ENCODE data around the gene BMPER.
A peak's percentile ranks its signal among the peaks of the same experiment; 100 is the strongest.

The BMPER gene

GRCh38 chr7:33892945-33893344 is 12.4 kb upstream of the BMPER start:
- no peak for DNase-seq

- no peak for DNase-seq
Measured at GRCh38 chr7:33893377-33893776, 12.0 kb upstream of the BMPER start.

- DNase-seq: peak; percentile 50 to 53
Measured at GRCh38 chr7:33895025-33895804, 10.1 kb upstream of the BMPER start.

GRCh38 chr7:33900501-33900900 is 4.8 kb upstream of the BMPER start:
- DNase-seq: no peak

GRCh38 chr7:33901199-33901598 is 4.1 kb upstream of the BMPER start:
- no peak for DNase-seq

GRCh38 chr7:33901847-33902246 is 3.5 kb upstream of the BMPER start:
- DNase-seq: no peak

GRCh38 chr7:33902746-33903145 is 2.6 kb upstream of the BMPER start:
- no peak for DNase-seq

- no peak for DNase-seq
Measured at GRCh38 chr7:33903791-33904680, 1.3 kb upstream of the BMPER start.

GRCh38 chr7:33904681-33905388 is 504 bp upstream of the BMPER start:
- no peak for DNase-seq

GRCh38 chr7:33906697-33907096 is 1.4 kb downstream of the BMPER start:
- DNase-seq: no peak

GRCh38 chr7:33907625-33908024 is 2.3 kb downstream of the BMPER start:
- no peak for DNase-seq

GRCh38 chr7:33909318-33909717 is 4.0 kb downstream of the BMPER start:
- no peak for DNase-seq

GRCh38 chr7:33909755-33910154 is 4.4 kb downstream of the BMPER start:
- DNase-seq: no peak

- no peak for DNase-seq
Measured at GRCh38 chr7:33910756-33911155, 5.4 kb downstream of the BMPER start.

GRCh38 chr7:33916357-33917081 is 11.2 kb downstream of the BMPER start:
- DNase-seq: no peak

GRCh38 chr7:33917661-33918060 is 12.3 kb downstream of the BMPER start:
- no peak for DNase-seq

GRCh38 chr7:33918438-33919143 is 13.3 kb downstream of the BMPER start:
- no peak for DNase-seq

GRCh38 chr7:33919449-33919848 is 14.1 kb downstream of the BMPER start:
- DNase-seq: no peak

GRCh38 chr7:33921216-33921938 is 16.0 kb downstream of the BMPER start:
- DNase-seq: no peak

- DNase-seq: no peak
Measured at GRCh38 chr7:33922820-33923219, 17.5 kb downstream of the BMPER start.

Data from CD4-positive, alpha-beta T cell treated with Interleukin-1 beta for 1 hour (primary cell).